ENCODE results near the gene POM121C.
"Not testable (repeated sequence)": the region's sequence is repeated elsewhere in the genome, so short reads cannot be mapped to it uniquely, and the experiment has no call there.

Gene POM121C

GRCh38 chr7:75421798-75422710, 64.0 kb downstream of the POM121C start:
- not testable (repeated sequence) for DNase-seq

- DNase-seq: not testable (repeated sequence)
Measured at GRCh38 chr7:75420152-75420551, 65.9 kb downstream of the POM121C start.

GRCh38 chr7:75419693-75420092, 66.4 kb downstream of the POM121C start:
- DNase-seq: not testable (repeated sequence)

GRCh38 chr7:75419210-75419609, 66.9 kb downstream of the POM121C start:
- DNase-seq: not testable (repeated sequence)

GRCh38 chr7:75418292-75418858, 67.7 kb downstream of the POM121C start:
- not testable (repeated sequence) for DNase-seq

GRCh38 chr7:75416787-75417186, 69.3 kb downstream of the POM121C start:
- DNase-seq: not testable (repeated sequence)

- DNase-seq: not testable (repeated sequence)
Measured at GRCh38 chr7:75415829-75416373, 70.2 kb downstream of the POM121C start.

- DNase-seq: not testable (repeated sequence)
Measured at GRCh38 chr7:75415428-75415817, 70.7 kb downstream of the POM121C start.

GRCh38 chr7:75414708-75415427, 71.2 kb downstream of the POM121C start:
- not testable (repeated sequence) for DNase-seq

- not testable (repeated sequence) for DNase-seq
Measured at GRCh38 chr7:75414204-75414603, 71.9 kb downstream of the POM121C start.

GRCh38 chr7:75410823-75411173, 75.3 kb downstream of the POM121C start:
- DNase-seq: not testable (repeated sequence)

- not testable (repeated sequence) for DNase-seq
Measured at GRCh38 chr7:75409880-75410822, 75.9 kb downstream of the POM121C start.

- DNase-seq: not testable (repeated sequence)
Measured at GRCh38 chr7:75404663-75405062, 81.4 kb downstream of the POM121C start.

- DNase-seq: not testable (repeated sequence)
Measured at GRCh38 chr7:75403455-75404443, 82.3 kb downstream of the POM121C start.

- not testable (repeated sequence) for DNase-seq
Measured at GRCh38 chr7:75400575-75400974, 85.5 kb downstream of the POM121C start.

- not testable (repeated sequence) for DNase-seq
Measured at GRCh38 chr7:75398771-75399700, 87.1 kb downstream of the POM121C start.

GRCh38 chr7:75397865-75398264, 88.2 kb downstream of the POM121C start:
- not testable (repeated sequence) for DNase-seq

- DNase-seq: not testable (repeated sequence)
Measured at GRCh38 chr7:75395329-75395728, 90.8 kb downstream of the POM121C start, which contains the start of gene TRIM73. TSS of gene TRIM73 (plus strand) at chr7:75395629. CDS start at chr7:75398934, 3,305 bp downstream.

- not testable (repeated sequence) for DNase-seq
Measured at GRCh38 chr7:75393194-75393593, 92.9 kb downstream of the POM121C start.

All from CD4-positive, alpha-beta T cell treated with Interleukin-6 for 4 hours (primary cell).